K562 (cell line): ENCODE measurements around the gene GLB1L3. TPM values are rescaled to one million over a fixed set of nuclear protein-coding genes. Genes with fewer than 3 reads are reported as not detected.

Experiments
- ATAC-seq: fragments of 200-7000 bp; cut with Tn5 transposase; 3 replicates; pipeline ENCODE4 v1.9.1; 2020; ENCODE audit warnings: moderate library complexity
- BruUV-seq: library from RNA; stranded (reverse); fragments of 400-500 nt; replicated peaks from 2 replicates; lab custom pipeline; 2021; lab: Mats Ljungman, UMichigan
- CTCF ChIA-PET: fragments of 300-600 bp; formaldehyde crosslinking; extraction: SDS; loops from one replicate; lab custom pipeline; 2021; ENCODE audit warnings: low intra/inter-chr PET ratio; lab: Yijun Ruan, JAX
- POLR2A ChIA-PET: fragments of 300-600, 350-650 bp; sonication (Branson Sonifier 250); formaldehyde crosslinking; extraction: SDS; loops from one replicate; lab custom pipeline; 2021; ENCODE audit warnings: antibody characterized with exemption, inconsistent platforms; lab: Yijun Ruan, JAX
- DNase-seq, 4 experiments: peaks; one replicate each; pipeline versions ENCODE4 v3.0.0 to v3.0.0-alpha.2; 2011 to 2018; ENCODE audit warnings: low spot score in 3 of 4, mixed read lengths in 3 of 4; ENCODE audit errors: extremely low read depth in 1 of 4
- FAIRE-seq: peaks from 2 replicates; lab custom pipeline; 2011; peaks lifted over from hg19 to GRCh38; lab: Jason Lieb, UNC
- H2AFZ ChIP-seq: 2 replicates; pipeline ENCODE4 v1.6.0; 2011; ENCODE audit warnings: low read depth, low read length, control low read depth, inconsistent platforms
- H3K27ac ChIP-seq: fragments of 200-600 bp; 3 replicates; pipeline ENCODE4 v1.8.0; 2011; ENCODE audit warnings: low read depth, mild to moderate bottlenecking, control low read depth, inconsistent platforms, low read length, moderate library complexity, mixed read lengths; ENCODE audit errors: extremely low read depth
- H3K27me3 ChIP-seq, 2 experiments: fragments of 300-600 bp in 1 of 2; 2 replicates in 1 of 2; 3 replicates in 1 of 2; pipeline versions ENCODE4 v1.6.0 to v1.8.0; 2011; ENCODE audit warnings: inconsistent platforms in 2 of 2, low read length in 2 of 2, mild to moderate bottlenecking in 1 of 2, mixed read lengths in 1 of 2, moderate library complexity in 1 of 2; ENCODE audit not compliant: control insufficient read depth in 2 of 2, insufficient read depth in 2 of 2
- H3K36me3 ChIP-seq: fragments of 300-600 bp; 3 replicates; pipeline ENCODE4 v1.8.0; 2011; ENCODE audit warnings: mild to moderate bottlenecking, low read length, inconsistent platforms; ENCODE audit not compliant: control insufficient read depth, insufficient read depth
- H3K4me1 ChIP-seq, 2 experiments: fragments of 200-600 bp in 1 of 2; replicated peaks in 1 of 2; 2 replicates in 1 of 2; 3 replicates in 1 of 2; pipeline versions ENCODE4 v1.5.1 to v1.8.0; 2011; ENCODE audit warnings: inconsistent platforms in 2 of 2, low read length in 2 of 2, mild to moderate bottlenecking in 1 of 2, mixed read lengths in 1 of 2, moderate library complexity in 1 of 2; ENCODE audit not compliant: control insufficient read depth in 2 of 2, insufficient read depth in 2 of 2
- H3K4me2 ChIP-seq: 2 replicates; pipeline ENCODE4 v1.6.1; 2011; ENCODE audit warnings: low read length, control low read depth, inconsistent platforms, mixed read lengths; ENCODE audit not compliant: insufficient read depth
- H3K4me3 ChIP-seq: fragments of 200-600 bp; sonication (generic), shearing (Covaris generic); 2 replicates; pipeline ENCODE4 v1.5.1; 2016; ENCODE audit warnings: control low read depth, inconsistent platforms
- H3K79me2 ChIP-seq: fragments of 200-600 bp; 3 replicates; pipeline ENCODE4 v1.8.0; 2011; ENCODE audit warnings: low read length, inconsistent platforms; ENCODE audit not compliant: control insufficient read depth, insufficient read depth
- H3K9ac ChIP-seq, 2 experiments: 2 replicates each; pipeline versions ENCODE4 v1.6.0 to v1.6.1; 2011; ENCODE audit warnings: low read depth in 2 of 2, low read length in 2 of 2, control low read depth in 1 of 2, inconsistent platforms in 1 of 2, mild to moderate bottlenecking in 1 of 2, mixed read lengths in 1 of 2; ENCODE audit not compliant: insufficient read depth in 1 of 2
- H3K9me1 ChIP-seq: one replicate; pipeline ENCODE4 v1.6.0; 2011; ENCODE audit warnings: inconsistent platforms, mild to moderate bottlenecking, low read length, moderate library complexity; ENCODE audit not compliant: control insufficient read depth, insufficient read depth
- H3K9me3 ChIP-seq: replicated peaks from 2 replicates; pipeline ENCODE4 v1.5.1; 2011; ENCODE audit warnings: low read depth, low read length, inconsistent platforms; ENCODE audit not compliant: control insufficient read depth, insufficient read depth
- H4K20me1 ChIP-seq: replicated peaks from 2 replicates; pipeline ENCODE4 v1.6.1; 2011; ENCODE audit warnings: low read length, inconsistent platforms, mixed read lengths; ENCODE audit not compliant: control insufficient read depth, insufficient read depth
- CUX1 ChIP-seq: fragments of 200-800 bp; sonication (Bioruptor generic); IDR thresholded peaks from 2 replicates; pipeline ENCODE4 v1.6.1; 2016; ENCODE audit warnings: missing genetic modification characterization, missing compliant biosample characterization
- GMEB1 ChIP-seq: fragments of 250-450 bp; sonication (Bioruptor Pico); IDR thresholded peaks from 2 replicates; pipeline ENCODE4 v1.4.0; 2020; ENCODE audit warnings: mild to moderate bottlenecking
- KDM2B ChIP-seq: fragments of 250-450 bp; sonication (Bioruptor Pico); IDR thresholded peaks from 2 replicates; pipeline ENCODE4 v1.8.0; 2021; ENCODE audit warnings: mild to moderate bottlenecking, moderate library complexity
- MITF ChIP-seq: IDR thresholded peaks from 2 replicates; pipeline ENCODE4 v1.6.1; 2014; ENCODE audit warnings: antibody characterized with exemption
- RFX7 ChIP-seq: fragments of 250-450 bp; sonication (Bioruptor Pico); IDR thresholded peaks from 2 replicates; pipeline ENCODE4 v1.5.1; 2021; ENCODE audit warnings: mild to moderate bottlenecking
- WHSC1 ChIP-seq: IDR thresholded peaks from one replicate; pipeline ENCODE4 v1.6.1; 2012; ENCODE audit warnings: low read length, control low read depth, inconsistent platforms
- ZBTB2 ChIP-seq: fragments of 450-650 bp; IDR thresholded peaks from 2 replicates; pipeline ENCODE4 v1.6.1; 2016; ENCODE audit warnings: antibody characterized with exemption
- ZBTB26 ChIP-seq: fragments of 450-650 bp; formaldehyde crosslinking; IDR thresholded peaks from 2 replicates; pipeline ENCODE4 v1.4.0; 2022; ENCODE audit warnings: missing genetic modification characterization
- ZBTB8A ChIP-seq: fragments of 450-650 bp; IDR thresholded peaks from 2 replicates; pipeline ENCODE4 v1.6.1; 2018; ENCODE audit warnings: mild to moderate bottlenecking, moderate library complexity; ENCODE audit not compliant: partially characterized antibody
- ZNF124 ChIP-seq: sonication (generic); formaldehyde crosslinking; IDR thresholded peaks from 2 replicates; pipeline ENCODE4 v1.8.1; 2022; ENCODE audit warnings: missing genetic modification reagents
- ZNF41 ChIP-seq: fragments of 250-450 bp; sonication (Bioruptor Pico); conservative IDR thresholded peaks from 2 replicates; pipeline ENCODE4 v1.4.0; 2020; ENCODE audit warnings: mild to moderate bottlenecking
- ZNF778 ChIP-seq: fragments of 450-650 bp; formaldehyde crosslinking; IDR thresholded peaks from 2 replicates; pipeline ENCODE4 v1.4.0; 2020; ENCODE audit warnings: mild to moderate bottlenecking, moderate library complexity
- WGBS: fragments of 100-300 bp; shearing (Covaris generic); methylation state at CpG from one replicate; pipeline ENCODE4 v1.1.6; 2016; ENCODE audit warnings: low coverage, mixed read lengths; ENCODE audit not compliant: insufficient coverage; ENCODE audit errors: missing lambda C conversion rate; 5-methylcytosine and 5-hydroxymethylcytosine counted together
- in situ Hi-C: fragments of 300-500 bp; cut with MboI; formaldehyde crosslinking; loops from 4 replicates; pipeline ENCODE4 v1.15.0; 2018; ENCODE audit warnings: inconsistent platforms, mixed read lengths
- intact Hi-C: fragments of 100-400 bp; cut with micrococcal nuclease; formaldehyde crosslinking; loops from 2 replicates; pipeline ENCODE4 v1.14.2; 2022
- polyA plus RNA-seq, 8 experiments: library from polyadenylated mRNA; depleted of rRNA in 4 of 8; stranded (reverse) in 5 of 8; unstranded in 3 of 8; fragments of >200 nt; fragmentation: Nextera tagmentation in 2 of 8; fragmentation: Illumina TruSeq in 1 of 8; extraction: Ambion mirVana in 2 of 8; extraction: Trizol in 1 of 8; gene quantifications; 2 replicates each; pipeline versions ENCODE4 v1.2.1 to v1.2.3, GENCODE V29; 2011 to 2014; ENCODE audit warnings: inconsistent platforms in 1 of 8, missing spikeins in 1 of 8
- total RNA-seq, 7 experiments: library from RNA; depleted of rRNA in 6 of 7; stranded (reverse); fragments of >200 nt in 6 of 7; fragmentation: Illumina TruSeq in 2 of 7; extraction: Trizol in 2 of 7; gene quantifications; 2 replicates each; pipeline versions ENCODE4 v1.2.1 to v1.2.3, GENCODE V29; 2011 to 2021; ENCODE audit warnings: low replicate concordance in 1 of 7

Gene GLB1L3
- total and polyA plus RNA-seq, 9 of the 15 experiments (the other 6 are each of a cell fraction or from before 2014, with no cell fraction given) = 0.18 to 3.3 (median 0.49) TPM

- Histone ChIP-seq H2AFZ (peak overlapping the region; percentile 88), H3K9ac (peak overlapping the region in 1 of 2 experiments; percentile 73; a peak in 2 of 4 replicates), H3K36me3 (peaks cover 3% of the 10 kb centered on the region; the same call in 2 of the 3 replicates), H3K9me1 (peaks cover 4% of the 10 kb centered on the region), H3K27me3 (no peaks in the 10 kb centered on the region), H3K4me3 (no peak overlapping the region), H3K9me3 (no peaks in the 10 kb centered on the region), H3K4me2 (no peak overlapping the region), H3K27ac (no peak overlapping the region), H4K20me1 (no peaks in the 10 kb centered on the region), H3K79me2 (no peaks in the 10 kb centered on the region), H3K4me1 (peaks cover 16 to 21% of the 10 kb centered on the region in 2 experiments; a peak in 4 of 5 replicates)
- no TSS peak for BruUV-seq
- FAIRE-seq = no peak
- in situ Hi-C loops = no loop called here
- DNase-seq = no peak
- ChIA-PET POLR2A (interaction anchor here (1.1 kb wide), 1 partner anchor 562 kb away, joined by 3 read pairs; no protein-coding TSS in a partner anchor), CTCF (no interaction called here)
- WGBS = 74% methylated on average over 9 of the region's 10 CpGs
- ATAC-seq = no peak
- intact Hi-C loops = loop anchor here (2.0 kb wide), 1 partner anchor 367 kb away; no protein-coding TSS in a partner anchor
- TF ChIP-seq MITF (no peak), ZNF778 (no peak), ZBTB8A (no peak), ZNF124 (no peak), ZBTB2 (no peak), CUX1 (no peak), WHSC1 (no peak), KDM2B (CRISPR knock-in tag) (no peak), ZBTB26 (no peak), RFX7 (CRISPR knock-in tag) (no peak), GMEB1 (CRISPR knock-in tag) (no peak), ZNF41 (CRISPR knock-in tag) (no peak)
These were observed 83.5 kb downstream of the GLB1L3 start for GRCh38 chr11:134359646-134360045.
